ENCODE measurements around the gene DLL3. TPM values are rescaled to one million over a fixed set of nuclear protein-coding genes. Genes with fewer than 3 reads are reported as not detected.

Gene DLL3
- total and polyA plus RNA-seq, 9 of the 15 experiments (the other 6 are each of a cell fraction or from before 2014, with no cell fraction given), result 0.80 to 6.3 (median 1.2) TPM

DNA sequence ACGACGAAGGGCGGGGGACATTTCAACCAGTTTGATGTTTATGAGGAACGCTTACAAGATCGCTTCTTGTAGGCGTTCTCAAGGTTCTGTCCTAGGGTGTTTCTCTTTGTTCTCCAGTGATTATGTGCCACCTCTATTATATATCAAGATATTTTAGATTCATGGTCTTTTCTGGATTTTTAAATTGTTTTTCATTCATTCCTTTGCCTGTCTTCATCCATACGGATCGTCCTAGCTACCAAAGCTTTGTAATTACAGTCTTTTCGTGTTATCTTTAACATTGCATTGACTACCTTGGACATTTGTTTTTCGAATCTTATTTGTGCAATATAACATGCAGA lies 41.6 kb downstream of the DLL3 start (continued):
- TF ChIP-seq GATA2 (CRISPR knock-in tag; IDR thresholded peaks at IDR 0.05), result no peak
- no peak for TF ChIP-seq ATF3 (IDR thresholded peaks at IDR 0.05)
- no peak for TF ChIP-seq ATF3 (CRISPR knock-in tag; conservative IDR thresholded peaks at IDR 0.05)
- TF ChIP-seq KDM5B (IDR thresholded peaks at IDR 0.05; ENCODE audit: insufficient replicate concordance, low read depth, low read length), result no peak
- TF ChIP-seq LCOR (CRISPR knock-in tag; IDR thresholded peaks at IDR 0.05), result no peak
- peak; percentile 8; the same call in 1 of the 2 replicates for TF ChIP-seq ATF7 (IDR thresholded peaks at IDR 0.05)
- TF ChIP-seq ZBTB33 (CRISPR knock-in tag; IDR thresholded peaks at IDR 0.05), result no peak
- TF ChIP-seq, protein P1, sequence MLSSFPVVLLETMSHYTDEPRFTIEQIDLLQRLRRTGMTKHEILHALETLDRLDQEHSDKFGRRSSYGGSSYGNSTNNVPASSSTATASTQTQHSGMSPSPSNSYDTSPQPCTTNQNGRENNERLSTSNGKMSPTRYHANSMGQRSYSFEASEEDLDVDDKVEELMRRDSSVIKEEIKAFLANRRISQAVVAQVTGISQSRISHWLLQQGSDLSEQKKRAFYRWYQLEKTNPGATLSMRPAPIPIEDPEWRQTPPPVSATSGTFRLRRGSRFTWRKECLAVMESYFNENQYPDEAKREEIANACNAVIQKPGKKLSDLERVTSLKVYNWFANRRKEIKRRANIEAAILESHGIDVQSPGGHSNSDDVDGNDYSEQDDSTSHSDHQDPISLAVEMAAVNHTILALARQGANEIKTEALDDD (IDR thresholded peaks at IDR 0.05), result no peak
- TF ChIP-seq RCOR1 (IDR thresholded peaks at IDR 0.05; ENCODE audit: borderline replicate concordance in 1 of 2, low read depth in 2 of 2, low read length in 2 of 2), result no peak
- TF ChIP-seq, protein P2, sequence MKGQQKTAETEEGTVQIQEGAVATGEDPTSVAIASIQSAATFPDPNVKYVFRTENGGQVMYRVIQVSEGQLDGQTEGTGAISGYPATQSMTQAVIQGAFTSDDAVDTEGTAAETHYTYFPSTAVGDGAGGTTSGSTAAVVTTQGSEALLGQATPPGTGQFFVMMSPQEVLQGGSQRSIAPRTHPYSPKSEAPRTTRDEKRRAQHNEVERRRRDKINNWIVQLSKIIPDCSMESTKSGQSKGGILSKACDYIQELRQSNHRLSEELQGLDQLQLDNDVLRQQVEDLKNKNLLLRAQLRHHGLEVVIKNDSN (CRISPR knock-in tag; IDR thresholded peaks at IDR 0.05), result no peak
- TF ChIP-seq REST (IDR thresholded peaks at IDR 0.05; ENCODE audit: borderline replicate concordance), result no peak
- TF ChIP-seq REST (CRISPR knock-in tag; IDR thresholded peaks at IDR 0.05; ENCODE audit: low read depth), result no peak
- TF ChIP-seq, protein P3, sequence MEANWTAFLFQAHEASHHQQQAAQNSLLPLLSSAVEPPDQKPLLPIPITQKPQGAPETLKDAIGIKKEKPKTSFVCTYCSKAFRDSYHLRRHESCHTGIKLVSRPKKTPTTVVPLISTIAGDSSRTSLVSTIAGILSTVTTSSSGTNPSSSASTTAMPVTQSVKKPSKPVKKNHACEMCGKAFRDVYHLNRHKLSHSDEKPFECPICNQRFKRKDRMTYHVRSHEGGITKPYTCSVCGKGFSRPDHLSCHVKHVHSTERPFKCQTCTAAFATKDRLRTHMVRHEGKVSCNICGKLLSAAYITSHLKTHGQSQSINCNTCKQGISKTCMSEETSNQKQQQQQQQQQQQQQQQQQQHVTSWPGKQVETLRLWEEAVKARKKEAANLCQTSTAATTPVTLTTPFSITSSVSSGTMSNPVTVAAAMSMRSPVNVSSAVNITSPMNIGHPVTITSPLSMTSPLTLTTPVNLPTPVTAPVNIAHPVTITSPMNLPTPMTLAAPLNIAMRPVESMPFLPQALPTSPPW (CRISPR knock-in tag; IDR thresholded peaks at IDR 0.05), result peak; percentile 19; the same call in 1 of the 2 replicates

All from K562 (cell line).